WTC11 (cell line): ENCODE measurements around the gene KAT2B. TPM values are rescaled to one million over a fixed set of nuclear protein-coding genes. Genes with fewer than 3 reads are reported as not detected.

Experiments
- ATAC-seq: fragments of 200-7000 bp; cut with Tn5 transposase; 2 replicates; pipeline ENCODE4 v1.10.0; 2021; ENCODE audit warnings: mild to moderate bottlenecking, moderate library complexity
- CTCF ChIA-PET: fragments of 300-600 bp; sonication (Branson Sonifier 250); formaldehyde crosslinking; loops from one replicate; lab custom pipeline; 2021; ENCODE audit warnings: antibody characterized with exemption; lab: Charles Lee
- POLR2A ChIA-PET: fragments of 350-600 bp; sonication (Branson Sonifier 250); formaldehyde crosslinking; loops from one replicate; lab custom pipeline; 2021; ENCODE audit warnings: antibody characterized with exemption; lab: Charles Lee
- DNase-seq: peaks from one replicate; pipeline ENCODE4 v3.0.0; 2021; ENCODE audit warnings: low spot score
- H3K27ac Mint-ChIP-seq: 2 replicates; pipeline ENCODE4 v1.8.0; 2021; ENCODE audit warnings: mixed read lengths
- H3K27me3 Mint-ChIP-seq: 2 replicates; pipeline ENCODE4 v1.8.0; 2021; ENCODE audit warnings: low read depth, mild to moderate bottlenecking, moderate library complexity, mixed read lengths
- H3K36me3 Mint-ChIP-seq: 2 replicates; pipeline ENCODE4 v1.8.0; 2021; ENCODE audit warnings: mixed read lengths
- H3K4me1 Mint-ChIP-seq: 2 replicates; pipeline ENCODE4 v1.8.0; 2022; ENCODE audit warnings: mixed read lengths
- H3K4me3 Mint-ChIP-seq: 2 replicates; pipeline ENCODE4 v1.8.0; 2021; ENCODE audit warnings: mild to moderate bottlenecking, moderate library complexity, mixed read lengths
- H3K9me3 Mint-ChIP-seq: 2 replicates; pipeline ENCODE4 v1.8.0; 2021; ENCODE audit warnings: mixed read lengths
- ATF1 ChIP-seq: sonication (generic); formaldehyde crosslinking; IDR thresholded peaks from 2 replicates; pipeline ENCODE4 v1.8.1; 2023; ENCODE audit warnings: mild to moderate bottlenecking, moderate library complexity, missing genetic modification reagents
- CREM ChIP-seq: sonication (generic); formaldehyde crosslinking; IDR thresholded peaks from 2 replicates; pipeline ENCODE4 v1.8.1; 2022; ENCODE audit warnings: mild to moderate bottlenecking, missing genetic modification reagents, moderate library complexity
- ELF4 ChIP-seq: sonication (generic); formaldehyde crosslinking; IDR thresholded peaks from 2 replicates; pipeline ENCODE4 v1.8.1; 2022; ENCODE audit warnings: low read depth, mild to moderate bottlenecking, moderate library complexity, missing genetic modification reagents
- GRHL2 ChIP-seq: fragments of 250-450 bp; sonication (Bioruptor Pico); IDR thresholded peaks from 2 replicates; pipeline ENCODE4 v1.8.0; 2022; ENCODE audit warnings: mild to moderate bottlenecking, moderate library complexity; ENCODE audit not compliant: insufficient replicate concordance, severe bottlenecking
- MYBL2 ChIP-seq: sonication (generic); formaldehyde crosslinking; IDR thresholded peaks from 2 replicates; pipeline ENCODE4 v1.8.1; 2023; ENCODE audit warnings: mild to moderate bottlenecking, moderate library complexity, missing genetic modification reagents
- NFATC4 ChIP-seq: fragments of 250-450 bp; sonication (Bioruptor Pico); IDR thresholded peaks from 2 replicates; pipeline ENCODE4 v1.9.0; 2021; ENCODE audit warnings: mild to moderate bottlenecking
- NR1H2 ChIP-seq: sonication (generic); formaldehyde crosslinking; IDR thresholded peaks from 2 replicates; pipeline ENCODE4 v1.9.0; 2021; ENCODE audit warnings: mild to moderate bottlenecking, moderate library complexity, missing genetic modification reagents
- OVOL2 ChIP-seq: fragments of 250-450 bp; sonication (Bioruptor Pico); IDR thresholded peaks from 2 replicates; pipeline ENCODE4 v1.9.0; 2021; ENCODE audit warnings: mild to moderate bottlenecking, borderline replicate concordance
- PRRX2 ChIP-seq: fragments of 250-450 bp; sonication (Bioruptor Pico); IDR thresholded peaks from 2 replicates; pipeline ENCODE4 v1.8.0; 2021; ENCODE audit warnings: mild to moderate bottlenecking
- TP53 ChIP-seq: sonication (generic); formaldehyde crosslinking; IDR thresholded peaks from 2 replicates; pipeline ENCODE4 v1.8.1; 2023; ENCODE audit warnings: mild to moderate bottlenecking, missing genetic modification reagents
- ZNF138 ChIP-seq: sonication (generic); formaldehyde crosslinking; conservative IDR thresholded peaks from 2 replicates; pipeline ENCODE4 v1.8.1; 2022; ENCODE audit warnings: mild to moderate bottlenecking, moderate library complexity, missing genetic modification reagents
- ZNF317 ChIP-seq: sonication (generic); formaldehyde crosslinking; IDR thresholded peaks from 2 replicates; pipeline ENCODE4 v1.8.1; 2023; ENCODE audit warnings: low read depth, mild to moderate bottlenecking, moderate library complexity, missing genetic modification reagents, borderline replicate concordance
- ZNF423 ChIP-seq: fragments of 250-450 bp; sonication (Bioruptor Pico); IDR thresholded peaks from 2 replicates; pipeline ENCODE4 v2.1.2; 2022; ENCODE audit warnings: mild to moderate bottlenecking, moderate library complexity
- total RNA-seq: library from RNA; stranded (reverse); gene quantifications from 3 replicates; pipeline ENCODE4 v1.2.3, GENCODE V29; 2021
- TF ChIP-seq, protein P1 (sequence below): sonication (generic); formaldehyde crosslinking; IDR thresholded peaks from 2 replicates; pipeline ENCODE4 v1.8.1; 2023; ENCODE audit warnings: mild to moderate bottlenecking, moderate library complexity, missing genetic modification reagents
- TF ChIP-seq, protein P2 (sequence below): sonication (generic); formaldehyde crosslinking; IDR thresholded peaks from 2 replicates; pipeline ENCODE4 v1.8.0; 2022; ENCODE audit warnings: mild to moderate bottlenecking, missing genetic modification reagents
- TF ChIP-seq, protein P3 (sequence below): sonication (generic); formaldehyde crosslinking; conservative IDR thresholded peaks from 2 replicates; pipeline ENCODE4 v1.8.1; 2023; ENCODE audit warnings: mild to moderate bottlenecking, low read depth, missing genetic modification reagents, moderate library complexity
- TF ChIP-seq, protein P4 (sequence below): sonication (generic); formaldehyde crosslinking; IDR thresholded peaks from 2 replicates; pipeline ENCODE4 v1.8.1; 2023; ENCODE audit warnings: mild to moderate bottlenecking, missing genetic modification reagents, moderate library complexity
- TF ChIP-seq, protein P5 (sequence below): sonication (generic); formaldehyde crosslinking; IDR thresholded peaks from 2 replicates; pipeline ENCODE4 v1.8.0; 2023; ENCODE audit warnings: mild to moderate bottlenecking, missing genetic modification reagents
- TF ChIP-seq, protein P6 (sequence below): fragments of 250-450 bp; sonication (Bioruptor Pico); IDR thresholded peaks from 2 replicates; pipeline ENCODE4 v1.9.0; 2021; ENCODE audit warnings: moderate library complexity, mild to moderate bottlenecking, inconsistent platforms, borderline replicate concordance
- TF ChIP-seq, protein P7 (sequence below): sonication (generic); formaldehyde crosslinking; IDR thresholded peaks from 2 replicates; pipeline ENCODE4 v1.8.1; 2022; ENCODE audit warnings: missing genetic modification reagents, borderline replicate concordance

The KAT2B gene
- total RNA-seq, 1 experiment from 2014 or later: 2.7 TPM

DNA sequence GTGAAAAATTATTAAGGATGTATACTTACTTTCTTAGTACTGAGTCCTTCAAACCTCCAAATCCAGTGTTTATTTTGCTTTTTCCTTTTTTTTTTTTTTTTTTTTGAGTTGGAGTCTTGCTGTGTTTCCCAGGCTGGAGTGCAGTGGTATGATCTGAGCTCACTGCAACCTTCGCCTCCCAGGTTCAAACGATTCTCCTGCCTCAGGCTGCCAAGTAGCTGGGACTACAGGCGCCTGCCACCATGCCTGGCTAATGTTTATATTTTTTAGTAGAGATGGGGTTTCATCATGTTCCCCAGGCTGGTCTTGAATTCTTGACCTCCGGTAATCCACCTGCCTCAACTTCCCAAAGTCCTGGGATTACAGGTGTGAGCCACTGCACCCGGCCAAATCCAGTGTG, 67.5 kb downstream of the KAT2B start:
- no peaks in the 10 kb centered on the region for H3K9me3 Mint-ChIP-seq
- no peaks in the 10 kb centered on the region for H3K36me3 Mint-ChIP-seq
- CTCF ChIA-PET: no interaction called here
- no peak overlapping the region for H3K27ac Mint-ChIP-seq
- no peak for DNase-seq
- POLR2A ChIA-PET: no interaction called here
- H3K4me3 Mint-ChIP-seq: no peak overlapping the region
- ATAC-seq: no peak
- H3K4me1 Mint-ChIP-seq: peaks cover 9% of the 10 kb centered on the region
- TF ChIP-seq ZNF423 (CRISPR knock-in tag) (no peak), ZNF317 (CRISPR knock-in tag) (no peak), NR1H2 (CRISPR knock-in tag) (no peak), MYBL2 (CRISPR knock-in tag) (no peak), ATF1 (CRISPR knock-in tag) (no peak), GRHL2 (CRISPR knock-in tag) (no peak), PRRX2 (no peak), ZNF138 (no peak), ELF4 (CRISPR knock-in tag) (no peak), CREM (CRISPR knock-in tag) (no peak), OVOL2 (CRISPR knock-in tag) (no peak), TP53 (CRISPR knock-in tag) (no peak), NFATC4 (CRISPR knock-in tag) (no peak)
- TF ChIP-seq, protein P1, sequence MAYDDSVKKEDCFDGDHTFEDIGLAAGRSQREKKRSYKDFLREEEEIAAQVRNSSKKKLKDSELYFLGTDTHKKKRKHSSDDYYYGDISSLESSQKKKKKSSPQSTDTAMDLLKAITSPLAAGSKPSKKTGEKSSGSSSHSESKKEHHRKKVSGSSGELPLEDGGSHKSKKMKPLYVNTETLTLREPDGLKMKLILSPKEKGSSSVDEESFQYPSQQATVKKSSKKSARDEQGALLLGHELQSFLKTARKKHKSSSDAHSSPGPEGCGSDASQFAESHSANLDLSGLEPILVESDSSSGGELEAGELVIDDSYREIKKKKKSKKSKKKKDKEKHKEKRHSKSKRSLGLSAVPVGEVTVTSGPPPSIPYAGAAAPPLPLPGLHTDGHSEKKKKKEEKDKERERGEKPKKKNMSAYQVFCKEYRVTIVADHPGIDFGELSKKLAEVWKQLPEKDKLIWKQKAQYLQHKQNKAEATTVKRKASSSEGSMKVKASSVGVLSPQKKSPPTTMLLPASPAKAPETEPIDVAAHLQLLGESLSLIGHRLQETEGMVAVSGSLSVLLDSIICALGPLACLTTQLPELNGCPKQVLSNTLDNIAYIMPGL (CRISPR knock-in tag): no peak
- TF ChIP-seq, protein P2, sequence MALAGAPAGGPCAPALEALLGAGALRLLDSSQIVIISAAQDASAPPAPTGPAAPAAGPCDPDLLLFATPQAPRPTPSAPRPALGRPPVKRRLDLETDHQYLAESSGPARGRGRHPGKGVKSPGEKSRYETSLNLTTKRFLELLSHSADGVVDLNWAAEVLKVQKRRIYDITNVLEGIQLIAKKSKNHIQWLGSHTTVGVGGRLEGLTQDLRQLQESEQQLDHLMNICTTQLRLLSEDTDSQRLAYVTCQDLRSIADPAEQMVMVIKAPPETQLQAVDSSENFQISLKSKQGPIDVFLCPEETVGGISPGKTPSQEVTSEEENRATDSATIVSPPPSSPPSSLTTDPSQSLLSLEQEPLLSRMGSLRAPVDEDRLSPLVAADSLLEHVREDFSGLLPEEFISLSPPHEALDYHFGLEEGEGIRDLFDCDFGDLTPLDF (CRISPR knock-in tag): no peak
- TF ChIP-seq, protein P3, sequence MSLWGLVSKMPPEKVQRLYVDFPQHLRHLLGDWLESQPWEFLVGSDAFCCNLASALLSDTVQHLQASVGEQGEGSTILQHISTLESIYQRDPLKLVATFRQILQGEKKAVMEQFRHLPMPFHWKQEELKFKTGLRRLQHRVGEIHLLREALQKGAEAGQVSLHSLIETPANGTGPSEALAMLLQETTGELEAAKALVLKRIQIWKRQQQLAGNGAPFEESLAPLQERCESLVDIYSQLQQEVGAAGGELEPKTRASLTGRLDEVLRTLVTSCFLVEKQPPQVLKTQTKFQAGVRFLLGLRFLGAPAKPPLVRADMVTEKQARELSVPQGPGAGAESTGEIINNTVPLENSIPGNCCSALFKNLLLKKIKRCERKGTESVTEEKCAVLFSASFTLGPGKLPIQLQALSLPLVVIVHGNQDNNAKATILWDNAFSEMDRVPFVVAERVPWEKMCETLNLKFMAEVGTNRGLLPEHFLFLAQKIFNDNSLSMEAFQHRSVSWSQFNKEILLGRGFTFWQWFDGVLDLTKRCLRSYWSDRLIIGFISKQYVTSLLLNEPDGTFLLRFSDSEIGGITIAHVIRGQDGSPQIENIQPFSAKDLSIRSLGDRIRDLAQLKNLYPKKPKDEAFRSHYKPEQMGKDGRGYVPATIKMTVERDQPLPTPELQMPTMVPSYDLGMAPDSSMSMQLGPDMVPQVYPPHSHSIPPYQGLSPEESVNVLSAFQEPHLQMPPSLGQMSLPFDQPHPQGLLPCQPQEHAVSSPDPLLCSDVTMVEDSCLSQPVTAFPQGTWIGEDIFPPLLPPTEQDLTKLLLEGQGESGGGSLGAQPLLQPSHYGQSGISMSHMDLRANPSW: no peak
- TF ChIP-seq, protein P4, sequence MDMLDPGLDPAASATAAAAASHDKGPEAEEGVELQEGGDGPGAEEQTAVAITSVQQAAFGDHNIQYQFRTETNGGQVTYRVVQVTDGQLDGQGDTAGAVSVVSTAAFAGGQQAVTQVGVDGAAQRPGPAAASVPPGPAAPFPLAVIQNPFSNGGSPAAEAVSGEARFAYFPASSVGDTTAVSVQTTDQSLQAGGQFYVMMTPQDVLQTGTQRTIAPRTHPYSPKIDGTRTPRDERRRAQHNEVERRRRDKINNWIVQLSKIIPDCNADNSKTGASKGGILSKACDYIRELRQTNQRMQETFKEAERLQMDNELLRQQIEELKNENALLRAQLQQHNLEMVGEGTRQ (CRISPR knock-in tag): no peak
- TF ChIP-seq, protein P5, sequence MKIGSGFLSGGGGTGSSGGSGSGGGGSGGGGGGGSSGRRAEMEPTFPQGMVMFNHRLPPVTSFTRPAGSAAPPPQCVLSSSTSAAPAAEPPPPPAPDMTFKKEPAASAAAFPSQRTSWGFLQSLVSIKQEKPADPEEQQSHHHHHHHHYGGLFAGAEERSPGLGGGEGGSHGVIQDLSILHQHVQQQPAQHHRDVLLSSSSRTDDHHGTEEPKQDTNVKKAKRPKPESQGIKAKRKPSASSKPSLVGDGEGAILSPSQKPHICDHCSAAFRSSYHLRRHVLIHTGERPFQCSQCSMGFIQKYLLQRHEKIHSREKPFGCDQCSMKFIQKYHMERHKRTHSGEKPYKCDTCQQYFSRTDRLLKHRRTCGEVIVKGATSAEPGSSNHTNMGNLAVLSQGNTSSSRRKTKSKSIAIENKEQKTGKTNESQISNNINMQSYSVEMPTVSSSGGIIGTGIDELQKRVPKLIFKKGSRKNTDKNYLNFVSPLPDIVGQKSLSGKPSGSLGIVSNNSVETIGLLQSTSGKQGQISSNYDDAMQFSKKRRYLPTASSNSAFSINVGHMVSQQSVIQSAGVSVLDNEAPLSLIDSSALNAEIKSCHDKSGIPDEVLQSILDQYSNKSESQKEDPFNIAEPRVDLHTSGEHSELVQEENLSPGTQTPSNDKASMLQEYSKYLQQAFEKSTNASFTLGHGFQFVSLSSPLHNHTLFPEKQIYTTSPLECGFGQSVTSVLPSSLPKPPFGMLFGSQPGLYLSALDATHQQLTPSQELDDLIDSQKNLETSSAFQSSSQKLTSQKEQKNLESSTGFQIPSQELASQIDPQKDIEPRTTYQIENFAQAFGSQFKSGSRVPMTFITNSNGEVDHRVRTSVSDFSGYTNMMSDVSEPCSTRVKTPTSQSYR (CRISPR knock-in tag): no peak
- TF ChIP-seq, protein P6, sequence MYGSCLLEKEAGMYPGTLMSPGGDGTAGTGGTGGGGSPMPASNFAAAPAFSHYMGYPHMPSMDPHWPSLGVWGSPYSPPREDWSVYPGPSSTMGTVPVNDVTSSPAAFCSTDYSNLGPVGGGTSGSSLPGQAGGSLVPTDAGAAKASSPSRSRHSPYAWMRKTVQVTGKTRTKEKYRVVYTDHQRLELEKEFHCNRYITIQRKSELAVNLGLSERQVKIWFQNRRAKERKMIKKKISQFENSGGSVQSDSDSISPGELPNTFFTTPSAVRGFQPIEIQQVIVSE (CRISPR knock-in tag): no peak
- TF ChIP-seq, protein P7, sequence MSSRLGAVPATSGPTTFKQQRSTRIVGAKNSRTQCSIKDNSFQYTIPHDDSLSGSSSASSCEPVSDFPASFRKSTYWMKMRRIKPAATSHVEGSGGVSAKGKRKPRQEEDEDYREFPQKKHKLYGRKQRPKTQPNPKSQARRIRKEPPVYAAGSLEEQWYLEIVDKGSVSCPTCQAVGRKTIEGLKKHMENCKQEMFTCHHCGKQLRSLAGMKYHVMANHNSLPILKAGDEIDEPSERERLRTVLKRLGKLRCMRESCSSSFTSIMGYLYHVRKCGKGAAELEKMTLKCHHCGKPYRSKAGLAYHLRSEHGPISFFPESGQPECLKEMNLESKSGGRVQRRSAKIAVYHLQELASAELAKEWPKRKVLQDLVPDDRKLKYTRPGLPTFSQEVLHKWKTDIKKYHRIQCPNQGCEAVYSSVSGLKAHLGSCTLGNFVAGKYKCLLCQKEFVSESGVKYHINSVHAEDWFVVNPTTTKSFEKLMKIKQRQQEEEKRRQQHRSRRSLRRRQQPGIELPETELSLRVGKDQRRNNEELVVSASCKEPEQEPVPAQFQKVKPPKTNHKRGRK: no peak
- H3K27me3 Mint-ChIP-seq: no peaks in the 10 kb centered on the region
